AG08395 (cell line): Measurements from ENCODE around the gene PITX3.
"Not testable (repeated sequence)": the region's sequence is repeated elsewhere in the genome, so short reads cannot be mapped to it uniquely, and the experiment has no call there.

Experiments
- DNase-seq: peaks from one replicate; pipeline ENCODE4 v3.0.0; 2012; ENCODE audit warnings: mixed read lengths, low spot score

Gene PITX3

GRCh38 chr10:102255404-102255803 lies 14.1 kb upstream of the PITX3 start:
- no peak for DNase-seq

GRCh38 chr10:102254426-102254825 lies 13.1 kb upstream of the PITX3 start:
- DNase-seq = no peak

GRCh38 chr10:102252508-102252907 lies 11.2 kb upstream of the PITX3 start:
- not testable (repeated sequence) for DNase-seq

GRCh38 chr10:102247734-102248133 lies 6.4 kb upstream of the PITX3 start:
- DNase-seq = no peak

- no peak for DNase-seq
Measured at GRCh38 chr10:102246261-102246660, 4.9 kb upstream of the PITX3 start.

GRCh38 chr10:102245932-102246251 lies 4.6 kb upstream of the PITX3 start:
- no peak for DNase-seq

- DNase-seq = peak; percentile 99
Measured at GRCh38 chr10:102245082-102245931, 4.0 kb upstream of the PITX3 start, which contains the start of gene GBF1. Gene GBF1, plus strand, starts transcription at chr10:102245532. Its CDS starts 13,407 bp downstream, at chr10:102258939.

GRCh38 chr10:102243309-102243708 lies 2.0 kb upstream of the PITX3 start:
- peak; percentile 85 for DNase-seq

- no peak for DNase-seq
Measured at GRCh38 chr10:102242118-102242485, 790 bp upstream of the PITX3 start.

GRCh38 chr10:102241032-102241443 lies 274 bp downstream of the PITX3 start:
- DNase-seq = no peak

GRCh38 chr10:102240467-102241031 lies 763 bp downstream of the PITX3 start:
- no peak for DNase-seq

GRCh38 chr10:102237711-102238252 lies 3.5 kb downstream of the PITX3 start:
- DNase-seq = no peak

GRCh38 chr10:102236006-102236405 lies 5.3 kb downstream of the PITX3 start:
- DNase-seq = no peak

- no peak for DNase-seq
Measured at GRCh38 chr10:102235598-102235920, 5.8 kb downstream of the PITX3 start.

GRCh38 chr10:102234888-102235597 lies 6.3 kb downstream of the PITX3 start:
- no peak for DNase-seq

- DNase-seq = no peak
Measured at GRCh38 chr10:102233997-102234396, 7.3 kb downstream of the PITX3 start.

GRCh38 chr10:102231357-102232318 lies 9.7 kb downstream of the PITX3 start:
- peak; percentile 45 for DNase-seq

- DNase-seq = no peak
Measured at GRCh38 chr10:102230861-102231356, 10.4 kb downstream of the PITX3 start.

GRCh38 chr10:102230264-102230860 lies 10.9 kb downstream of the PITX3 start:
- DNase-seq = peak; percentile 30

GRCh38 chr10:102229810-102230263 lies 11.5 kb downstream of the PITX3 start:
- peak; percentile 74 for DNase-seq

GRCh38 chr10:102227050-102227449 lies 14.3 kb downstream of the PITX3 start:
- DNase-seq = peak; percentile 71
